ENCODE measurements around the gene CTNND2. TPM values are rescaled to one million over a fixed set of nuclear protein-coding genes. Genes with fewer than 3 reads are reported as not detected.

The CTNND2 gene
- total RNA-seq, 2 experiments from 2014 or later: not detected

DNA sequence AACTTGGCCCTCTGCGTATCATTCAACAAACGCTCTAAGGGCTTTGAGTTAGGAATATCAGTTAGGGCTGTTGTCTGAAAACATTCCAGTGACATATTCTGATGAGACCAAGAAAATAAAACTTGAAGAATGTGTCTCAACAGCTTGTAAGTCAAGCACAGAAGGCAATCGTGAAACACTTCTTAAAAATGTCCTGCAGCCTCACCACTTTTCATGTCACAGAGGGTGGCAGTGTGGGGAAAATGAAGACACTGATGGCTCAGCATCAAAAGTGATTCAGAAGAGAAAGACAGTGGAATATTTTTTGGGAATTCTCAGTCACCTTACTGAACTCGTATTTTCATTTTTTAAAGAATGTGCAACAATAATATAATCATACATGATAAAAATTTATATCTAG, 247.3 kb downstream of the CTNND2 start:
- H3K27me3 Mint-ChIP-seq: no peaks in the 10 kb centered on the region
- intact Hi-C loops (cut with micrococcal nuclease): no loop called here
- no peak overlapping the region for H3K27ac Mint-ChIP-seq
- ChIA-PET POLR2A (no interaction called here), CTCF (no interaction called here)
- no peaks in the 10 kb centered on the region for H3K4me1 Mint-ChIP-seq (ENCODE audit: low read depth)
- H3K36me3 Mint-ChIP-seq (ENCODE audit: low read depth): no peaks in the 10 kb centered on the region
- no peak overlapping the region for H3K4me3 Mint-ChIP-seq
- ATAC-seq (no peak), DNase-seq (no peak)
- TF ChIP-seq, protein P1, sequence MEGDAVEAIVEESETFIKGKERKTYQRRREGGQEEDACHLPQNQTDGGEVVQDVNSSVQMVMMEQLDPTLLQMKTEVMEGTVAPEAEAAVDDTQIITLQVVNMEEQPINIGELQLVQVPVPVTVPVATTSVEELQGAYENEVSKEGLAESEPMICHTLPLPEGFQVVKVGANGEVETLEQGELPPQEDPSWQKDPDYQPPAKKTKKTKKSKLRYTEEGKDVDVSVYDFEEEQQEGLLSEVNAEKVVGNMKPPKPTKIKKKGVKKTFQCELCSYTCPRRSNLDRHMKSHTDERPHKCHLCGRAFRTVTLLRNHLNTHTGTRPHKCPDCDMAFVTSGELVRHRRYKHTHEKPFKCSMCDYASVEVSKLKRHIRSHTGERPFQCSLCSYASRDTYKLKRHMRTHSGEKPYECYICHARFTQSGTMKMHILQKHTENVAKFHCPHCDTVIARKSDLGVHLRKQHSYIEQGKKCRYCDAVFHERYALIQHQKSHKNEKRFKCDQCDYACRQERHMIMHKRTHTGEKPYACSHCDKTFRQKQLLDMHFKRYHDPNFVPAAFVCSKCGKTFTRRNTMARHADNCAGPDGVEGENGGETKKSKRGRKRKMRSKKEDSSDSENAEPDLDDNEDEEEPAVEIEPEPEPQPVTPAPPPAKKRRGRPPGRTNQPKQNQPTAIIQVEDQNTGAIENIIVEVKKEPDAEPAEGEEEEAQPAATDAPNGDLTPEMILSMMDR (IDR thresholded peaks at IDR 0.05): no peak
- H3K9me3 Mint-ChIP-seq: peaks cover 1% of the 10 kb centered on the region

DNA sequence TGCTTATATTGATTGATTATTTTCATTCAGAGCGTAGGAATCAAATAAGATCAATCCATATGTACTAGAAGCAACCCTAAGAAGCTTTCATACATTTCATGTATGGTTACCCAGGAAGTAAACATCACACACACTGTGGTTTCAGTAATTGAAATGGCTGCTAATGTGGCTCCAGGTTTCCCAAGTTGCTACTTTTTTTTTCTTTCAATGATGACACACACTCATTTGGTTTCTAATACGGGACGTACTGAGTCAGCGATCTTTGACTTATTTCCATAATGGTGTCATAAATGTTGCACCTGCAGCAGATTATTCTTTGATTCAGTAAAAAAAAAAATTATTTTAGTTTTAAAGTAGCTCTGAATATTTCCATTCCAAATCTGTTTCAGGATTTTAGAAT, 248.6 kb downstream of the CTNND2 start:
- POLR2A ChIA-PET: no interaction called here
- no peaks in the 10 kb centered on the region for H3K27me3 Mint-ChIP-seq
- intact Hi-C loops (cut with micrococcal nuclease): no loop called here

DNA sequence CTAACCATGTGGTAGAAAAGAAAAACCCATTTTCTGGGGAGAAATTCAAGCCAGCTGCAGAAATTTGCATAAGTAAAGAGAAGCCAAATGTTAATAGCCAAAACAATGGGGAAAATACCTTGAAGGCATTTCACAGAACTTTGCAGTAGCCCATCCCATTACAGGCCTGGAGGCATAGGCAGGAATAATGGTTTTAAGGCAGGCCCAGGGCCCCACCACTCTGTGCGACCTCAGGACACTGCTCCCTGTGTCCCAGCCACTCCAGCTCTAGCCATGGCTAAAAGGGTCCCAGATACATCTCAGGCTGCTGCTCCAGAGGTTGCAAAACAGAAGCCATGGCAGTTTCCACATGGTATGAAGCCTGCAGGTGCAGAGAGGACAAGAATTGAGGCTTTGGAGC, 253.3 kb downstream of the CTNND2 start:
- ATAC-seq (no peak), DNase-seq (no peak)
- H3K36me3 Mint-ChIP-seq (ENCODE audit: low read depth): no peaks in the 10 kb centered on the region
- CTCF ChIA-PET: no interaction called here
- H3K4me1 Mint-ChIP-seq (ENCODE audit: low read depth): no peaks in the 10 kb centered on the region
- POLR2A ChIA-PET: no interaction called here
- H3K4me3 Mint-ChIP-seq: no peak overlapping the region
- TF ChIP-seq, protein P1 (IDR thresholded peaks at IDR 0.05): no peak
- no peak overlapping the region for H3K27ac Mint-ChIP-seq
- H3K27me3 Mint-ChIP-seq: no peaks in the 10 kb centered on the region
- intact Hi-C loops (cut with micrococcal nuclease): no loop called here
- H3K9me3 Mint-ChIP-seq: peaks cover 6% of the 10 kb centered on the region

More for the DNA sequence above, 248.6 kb downstream of the CTNND2 start:
- Mint-ChIP-seq H3K4me3 (no peak overlapping the region), H3K4me1 (ENCODE audit: low read depth) (no peaks in the 10 kb centered on the region), H3K9me3 (peaks cover 3% of the 10 kb centered on the region), H3K27ac (no peak overlapping the region), H3K36me3 (ENCODE audit: low read depth) (no peaks in the 10 kb centered on the region)
- TF ChIP-seq, protein P1 (IDR thresholded peaks at IDR 0.05): no peak
- ATAC-seq (no peak), DNase-seq (no peak)
- CTCF ChIA-PET: no interaction called here

DNA sequence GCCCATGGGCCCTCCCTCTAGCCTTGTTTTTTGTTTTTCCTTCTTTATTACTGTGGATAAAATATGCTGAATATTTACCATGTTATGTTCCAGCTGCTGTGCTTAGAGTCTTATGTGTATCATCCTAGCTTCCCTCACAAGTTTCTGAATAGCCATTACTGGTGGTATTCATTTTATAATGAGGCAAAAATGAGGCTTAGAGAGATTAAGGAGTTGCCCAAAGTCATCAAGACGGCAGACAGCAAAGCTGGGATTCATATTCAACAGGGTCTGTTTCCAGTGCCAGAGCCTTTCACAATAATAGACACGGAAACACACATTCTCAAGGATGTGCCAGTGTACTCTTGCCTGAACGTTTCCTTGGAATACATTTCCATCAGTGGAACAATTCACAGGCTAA, 258.1 kb downstream of the CTNND2 start:
- DNase-seq (no peak), ATAC-seq (no peak)
- CTCF ChIA-PET: no interaction called here
- POLR2A ChIA-PET: interaction anchor here (0.5 kb wide), 1 partner anchor 12 kb away, joined by 3 read pairs; no protein-coding TSS in a partner anchor
- Mint-ChIP-seq H3K36me3 (ENCODE audit: low read depth) (no peaks in the 10 kb centered on the region), H3K4me1 (ENCODE audit: low read depth) (no peaks in the 10 kb centered on the region), H3K4me3 (no peak overlapping the region), H3K9me3 (peaks cover 6% of the 10 kb centered on the region), H3K27ac (no peak overlapping the region), H3K27me3 (no peaks in the 10 kb centered on the region)
- TF ChIP-seq, protein P1 (IDR thresholded peaks at IDR 0.05): no peak
- intact Hi-C loops (cut with micrococcal nuclease): no loop called here

DNA sequence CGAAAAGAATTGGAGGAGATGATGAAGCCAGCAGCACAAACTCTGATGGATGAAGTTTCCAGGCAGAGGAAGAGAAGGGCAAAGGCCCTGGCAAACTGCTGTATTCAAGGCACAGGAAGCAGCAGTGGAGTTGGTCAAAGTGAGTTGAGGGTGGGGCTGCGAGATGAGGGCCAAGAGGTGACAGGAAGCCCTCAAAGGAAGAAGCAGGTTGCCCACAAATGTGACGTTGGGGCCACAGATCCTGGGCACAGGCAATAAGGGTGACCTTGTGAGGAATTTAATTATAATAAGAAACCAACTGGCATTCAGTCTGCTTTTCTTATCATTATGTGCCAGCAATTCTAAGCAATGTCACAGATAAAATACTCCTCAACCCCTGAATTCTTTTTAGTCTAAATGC, 261.8 kb downstream of the CTNND2 start:
- Mint-ChIP-seq H3K36me3 (ENCODE audit: low read depth) (no peaks in the 10 kb centered on the region), H3K4me3 (no peak overlapping the region), H3K4me1 (ENCODE audit: low read depth) (no peaks in the 10 kb centered on the region), H3K9me3 (peaks cover 1% of the 10 kb centered on the region), H3K27ac (no peak overlapping the region), H3K27me3 (no peaks in the 10 kb centered on the region)
- CTCF ChIA-PET: no interaction called here
- no peak for DNase-seq
- TF ChIP-seq, protein P1 (IDR thresholded peaks at IDR 0.05): no peak
- intact Hi-C loops (cut with micrococcal nuclease): no loop called here
- no peak for ATAC-seq
- POLR2A ChIA-PET: no interaction called here

All from activated CD8-positive, alpha-beta T cell treated with anti-CD3 and anti-CD28 coated beads for 36 hours (primary cell).